Uterus (tissue), 2 donors: Measurements from ENCODE around the gene CENATAC.

Experiments used
- CTCF ChIP-seq, 4 experiments: fragments of 200-600 bp in 2 of 4; fragments of 450-650 bp in 2 of 4; sonication (generic) in 2 of 4; IDR thresholded peaks; one replicate each; pipeline ENCODE4 v1.5.1; 2016 to 2019; ENCODE audit warnings: antibody characterized with exemption in 4 of 4, mild to moderate bottlenecking in 2 of 4, moderate library complexity in 1 of 4
- POLR2A ChIP-seq, 2 donors: fragments of 450-650 bp; IDR thresholded peaks; one replicate each; pipeline ENCODE4 v1.6.1; 2016; ENCODE audit warnings: antibody characterized with exemption in 2 of 2, mild to moderate bottlenecking in 1 of 2, moderate library complexity in 1 of 2

GRCh38 chr11:119047205-119047604 lies 49.3 kb downstream of the CENATAC start:
- TF ChIP-seq CTCF (IDR thresholded peaks at IDR 0.05), result no peak
- TF ChIP-seq POLR2A (IDR thresholded peaks at IDR 0.05), result no peak
